Measurements from ENCODE around the gene CYP4F2. TPM values are rescaled to one million over a fixed set of nuclear protein-coding genes. Genes with fewer than 3 reads are reported as not detected.
"Not testable (repeated sequence)": the region's sequence is repeated elsewhere in the genome, so short reads cannot be mapped to it uniquely, and the experiment has no call there.

The CYP4F2 gene
- total and polyA plus RNA-seq, 4 donors: 7.7 to 186 (median 85.2) TPM

GRCh38 chr19:15840833-15841232 is 57.0 kb downstream of the CYP4F2 start:
- H3K36me3 ChIP-seq (ENCODE audit: control insufficient read depth in 4 of 4, insufficient read depth in 3 of 4, low read depth in 1 of 4, low read length in 3 of 4): no peaks in the 10 kb centered on the region
- no peak for DNase-seq (ENCODE audit: low spot score)
- no peak overlapping the region for H3K27ac ChIP-seq (ENCODE audit: low read depth in 1 of 2, low read length in 2 of 2)
- H3K27me3 ChIP-seq (ENCODE audit: control insufficient read depth in 4 of 4, insufficient read depth in 4 of 4, low read length in 3 of 4): no peaks in the 10 kb centered on the region
- H3K9ac ChIP-seq (ENCODE audit: low read depth in 1 of 2, low read length in 2 of 2): no peak overlapping the region
- 78% methylated on average over 2 of the region's 2 CpGs for WGBS
- no peak overlapping the region for H3K4me3 ChIP-seq (ENCODE audit: low read depth in 1 of 3, low read length in 3 of 3)
- peaks cover 0 to 9% (median 5%) of the 10 kb centered on the region in 4 donors for H3K4me1 ChIP-seq (ENCODE audit: control insufficient read depth in 4 of 4, insufficient read depth in 4 of 4, low read length in 3 of 4)
- TF ChIP-seq RXRA (IDR thresholded peaks at IDR 0.05): no peak
- no peak for TF ChIP-seq EGR1 (IDR thresholded peaks at IDR 0.05; ENCODE audit: low read depth in 2 of 2)
- TF ChIP-seq TAF1 (conservative IDR thresholded peaks at IDR 0.05): no peak
- TF ChIP-seq HNF4G (IDR thresholded peaks at IDR 0.05): no peak
- no peak for TF ChIP-seq GABPA (IDR thresholded peaks at IDR 0.05 in 1 of 2, conservative IDR thresholded peaks at IDR 0.05 in 1 of 2)
- TF ChIP-seq SP1 (IDR thresholded peaks at IDR 0.05): no peak
- TF ChIP-seq, protein P1, sequence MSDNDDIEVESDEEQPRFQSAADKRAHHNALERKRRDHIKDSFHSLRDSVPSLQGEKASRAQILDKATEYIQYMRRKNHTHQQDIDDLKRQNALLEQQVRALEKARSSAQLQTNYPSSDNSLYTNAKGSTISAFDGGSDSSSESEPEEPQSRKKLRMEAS (IDR thresholded peaks at IDR 0.05): no peak
- TF ChIP-seq NR2F2 (IDR thresholded peaks at IDR 0.05): no peak
- no peak for TF ChIP-seq ZBTB33 (IDR thresholded peaks at IDR 0.05)
- TF ChIP-seq, protein P2, sequence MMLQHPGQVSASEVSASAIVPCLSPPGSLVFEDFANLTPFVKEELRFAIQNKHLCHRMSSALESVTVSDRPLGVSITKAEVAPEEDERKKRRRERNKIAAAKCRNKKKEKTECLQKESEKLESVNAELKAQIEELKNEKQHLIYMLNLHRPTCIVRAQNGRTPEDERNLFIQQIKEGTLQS (IDR thresholded peaks at IDR 0.05): no peak
- TF ChIP-seq REST (IDR thresholded peaks at IDR 0.05): no peak
- TF ChIP-seq JUND (IDR thresholded peaks at IDR 0.05): no peak
- TF ChIP-seq RAD21 (IDR thresholded peaks at IDR 0.05): no peak
- no peak for TF ChIP-seq FOXA2 (IDR thresholded peaks at IDR 0.05)
- TF ChIP-seq FOXA1 (IDR thresholded peaks at IDR 0.05): no peak
- no peak for TF ChIP-seq YY1 (IDR thresholded peaks at IDR 0.05)
- TF ChIP-seq CTCF (IDR thresholded peaks at IDR 0.05; ENCODE audit: low read depth, low read length, missing input control): no peak
- no peak for TF ChIP-seq HNF4A (conservative IDR thresholded peaks at IDR 0.05)
- no peaks in the 10 kb centered on the region for H3K9me3 ChIP-seq (ENCODE audit: control insufficient read depth in 4 of 4, low read length in 3 of 4)

GRCh38 chr19:15839888-15840287 is 58.0 kb downstream of the CYP4F2 start:
- H3K4me1 ChIP-seq (ENCODE audit: control insufficient read depth in 4 of 4, insufficient read depth in 4 of 4, low read length in 3 of 4): peaks cover 0 to 10% (median 6%) of the 10 kb centered on the region in 4 donors
- WGBS: 76% methylated on average over 4 of the region's 4 CpGs
- not testable (repeated sequence) for H3K36me3 ChIP-seq (ENCODE audit: control insufficient read depth in 4 of 4, insufficient read depth in 3 of 4, low read depth in 1 of 4, low read length in 3 of 4); H3K9ac ChIP-seq (ENCODE audit: low read depth in 1 of 2, low read length in 2 of 2); H3K4me3 ChIP-seq (ENCODE audit: low read depth in 1 of 3, low read length in 3 of 3); H3K9me3 ChIP-seq (ENCODE audit: control insufficient read depth in 4 of 4, low read length in 3 of 4); DNase-seq (ENCODE audit: low spot score); H3K27me3 ChIP-seq (ENCODE audit: control insufficient read depth in 4 of 4, insufficient read depth in 4 of 4, low read length in 3 of 4); H3K27ac ChIP-seq (ENCODE audit: low read depth in 1 of 2, low read length in 2 of 2)

All from liver (tissue), 9 donors.